ENCODE data around the gene POC1A. TPM values are rescaled to one million over a fixed set of nuclear protein-coding genes. Genes with fewer than 3 reads are reported as not detected.
A peak's percentile ranks its signal among the peaks of the same experiment; 100 is the strongest.
"Not testable (repeated sequence)": the region's sequence is repeated elsewhere in the genome, so short reads cannot be mapped to it uniquely, and the experiment has no call there.

POC1A gene
- total RNA-seq, 1 donor from 2014 or later, result 30.1 TPM

DNA sequence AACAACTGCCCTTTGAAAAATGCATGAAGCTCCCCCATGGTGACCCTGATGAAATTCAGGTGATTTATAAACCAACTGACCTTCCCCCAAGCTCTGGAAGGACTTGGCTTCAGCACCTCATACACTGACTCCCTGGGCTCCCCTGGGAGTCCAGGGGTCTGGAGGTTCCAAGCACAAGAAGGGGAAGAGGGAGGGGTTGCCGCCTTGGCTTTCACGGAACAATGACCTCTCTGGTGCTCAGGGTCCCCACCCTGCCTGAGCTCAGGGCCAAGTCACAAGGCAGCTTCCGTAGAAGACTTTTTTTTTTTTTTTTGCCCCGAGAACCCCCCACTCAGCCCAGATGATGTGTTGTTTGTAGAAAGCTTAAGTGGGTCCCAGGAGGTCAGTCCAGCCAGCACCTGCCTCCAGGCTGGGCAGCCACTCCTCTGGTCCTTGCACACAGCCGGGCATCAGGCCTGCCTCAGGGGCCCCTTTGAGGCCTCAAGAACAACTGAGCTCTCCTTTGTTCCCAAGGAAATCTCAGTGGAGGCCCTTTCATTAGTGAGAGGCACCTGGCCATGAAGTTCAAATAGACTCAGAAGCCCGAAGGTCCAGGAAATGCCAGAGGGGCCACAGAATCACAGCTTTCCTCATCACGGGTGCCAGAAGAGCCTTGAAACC is 29.7 kb upstream of the POC1A start:
- no peak overlapping the region for H3K4me3 Mint-ChIP-seq
- no peaks in the 10 kb centered on the region for H3K27me3 Mint-ChIP-seq (ENCODE audit: low read depth)
- H3K27ac Mint-ChIP-seq (ENCODE audit: unreplicated experiment), result no peak overlapping the region
- TF ChIP-seq, protein P1, sequence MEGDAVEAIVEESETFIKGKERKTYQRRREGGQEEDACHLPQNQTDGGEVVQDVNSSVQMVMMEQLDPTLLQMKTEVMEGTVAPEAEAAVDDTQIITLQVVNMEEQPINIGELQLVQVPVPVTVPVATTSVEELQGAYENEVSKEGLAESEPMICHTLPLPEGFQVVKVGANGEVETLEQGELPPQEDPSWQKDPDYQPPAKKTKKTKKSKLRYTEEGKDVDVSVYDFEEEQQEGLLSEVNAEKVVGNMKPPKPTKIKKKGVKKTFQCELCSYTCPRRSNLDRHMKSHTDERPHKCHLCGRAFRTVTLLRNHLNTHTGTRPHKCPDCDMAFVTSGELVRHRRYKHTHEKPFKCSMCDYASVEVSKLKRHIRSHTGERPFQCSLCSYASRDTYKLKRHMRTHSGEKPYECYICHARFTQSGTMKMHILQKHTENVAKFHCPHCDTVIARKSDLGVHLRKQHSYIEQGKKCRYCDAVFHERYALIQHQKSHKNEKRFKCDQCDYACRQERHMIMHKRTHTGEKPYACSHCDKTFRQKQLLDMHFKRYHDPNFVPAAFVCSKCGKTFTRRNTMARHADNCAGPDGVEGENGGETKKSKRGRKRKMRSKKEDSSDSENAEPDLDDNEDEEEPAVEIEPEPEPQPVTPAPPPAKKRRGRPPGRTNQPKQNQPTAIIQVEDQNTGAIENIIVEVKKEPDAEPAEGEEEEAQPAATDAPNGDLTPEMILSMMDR (conservative IDR thresholded peaks at IDR 0.05), result no peak
- peaks cover 10% of the 10 kb centered on the region for H3K4me1 Mint-ChIP-seq
- H3K9me3 Mint-ChIP-seq, result no peaks in the 10 kb centered on the region
- no peaks in the 10 kb centered on the region for H3K36me3 Mint-ChIP-seq (ENCODE audit: low read depth)
- DNase-seq (ENCODE audit: low read depth, low spot score), result no peak

DNA sequence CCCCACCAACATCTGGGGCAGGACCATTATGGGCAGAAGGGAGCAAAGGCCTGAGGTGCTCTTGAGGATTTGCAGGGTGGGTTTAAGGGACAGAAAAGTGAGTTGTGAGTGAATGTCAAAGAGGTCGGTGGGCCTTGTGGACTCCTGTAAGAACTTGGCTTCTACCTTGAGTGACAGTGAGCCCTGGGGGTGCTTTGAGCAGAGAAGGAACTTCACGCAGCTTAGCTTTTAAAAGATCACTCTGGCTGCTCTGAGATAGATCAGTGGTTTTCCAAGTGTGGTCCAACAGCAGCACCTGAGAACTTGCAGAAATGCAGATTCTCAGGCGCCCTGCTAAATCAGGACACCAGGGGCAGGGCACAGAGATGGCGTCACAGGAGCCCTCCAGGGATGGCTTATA is 28.5 kb upstream of the POC1A start:
- Mint-ChIP-seq H3K9me3 (no peaks in the 10 kb centered on the region), H3K36me3 (ENCODE audit: low read depth) (no peaks in the 10 kb centered on the region), H3K27ac (ENCODE audit: unreplicated experiment) (no peak overlapping the region), H3K27me3 (ENCODE audit: low read depth) (no peaks in the 10 kb centered on the region), H3K4me1 (peaks cover 10% of the 10 kb centered on the region), H3K4me3 (no peak overlapping the region)
- no peak for DNase-seq (ENCODE audit: low read depth, low spot score)
- TF ChIP-seq, protein P1 (conservative IDR thresholded peaks at IDR 0.05), result no peak

GRCh38 chr3:52182196-52182595 is 28.0 kb upstream of the POC1A start:
- Mint-ChIP-seq H3K27me3 (ENCODE audit: low read depth) (no peaks in the 10 kb centered on the region), H3K36me3 (ENCODE audit: low read depth) (no peaks in the 10 kb centered on the region)

DNA sequence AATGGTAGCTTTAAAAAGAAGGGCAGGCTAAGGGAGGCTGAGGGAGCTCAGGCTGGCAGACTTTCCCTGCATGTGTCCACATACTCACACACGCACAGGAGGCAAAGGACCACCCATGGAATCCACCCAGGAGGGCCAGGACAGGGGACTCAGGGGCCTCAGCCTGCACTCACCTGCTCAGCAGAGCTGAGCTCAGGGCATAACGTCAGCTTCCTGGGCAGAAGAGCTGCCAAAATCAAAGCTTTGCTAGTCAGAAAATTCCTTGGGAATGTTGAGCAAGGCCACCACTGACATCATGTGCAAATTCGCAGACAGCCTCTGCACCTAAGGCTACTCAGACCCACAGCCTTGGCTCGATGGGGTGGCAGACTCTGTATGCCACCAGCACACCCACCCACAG is 27.3 kb upstream of the POC1A start:
- TF ChIP-seq, protein P1 (conservative IDR thresholded peaks at IDR 0.05), result no peak
- H3K4me3 Mint-ChIP-seq, result no peak overlapping the region
- peaks cover 18% of the 10 kb centered on the region for H3K4me1 Mint-ChIP-seq
- no peak for DNase-seq (ENCODE audit: low read depth, low spot score)
- H3K27me3 Mint-ChIP-seq (ENCODE audit: low read depth), result no peaks in the 10 kb centered on the region
- H3K9me3 Mint-ChIP-seq, result no peaks in the 10 kb centered on the region
- H3K27ac Mint-ChIP-seq (ENCODE audit: unreplicated experiment), result peak overlapping the region; percentile 43
- H3K36me3 Mint-ChIP-seq (ENCODE audit: low read depth), result no peaks in the 10 kb centered on the region

More at GRCh38 chr3:52182196-52182595, 28.0 kb upstream of the POC1A start:
- TF ChIP-seq, protein P1 (conservative IDR thresholded peaks at IDR 0.05), result no peak
- no peak overlapping the region for H3K27ac Mint-ChIP-seq (ENCODE audit: unreplicated experiment)
- no peak overlapping the region for H3K4me3 Mint-ChIP-seq
- DNase-seq (ENCODE audit: low read depth, low spot score), result no peak
- no peaks in the 10 kb centered on the region for H3K9me3 Mint-ChIP-seq
- peaks cover 14% of the 10 kb centered on the region for H3K4me1 Mint-ChIP-seq

GRCh38 chr3:52178537-52178936 is 24.3 kb upstream of the POC1A start:
- Mint-ChIP-seq H3K36me3 (ENCODE audit: low read depth) (no peaks in the 10 kb centered on the region), H3K4me3 (no peak overlapping the region), H3K9me3 (no peaks in the 10 kb centered on the region), H3K4me1 (peaks cover 16% of the 10 kb centered on the region), H3K27me3 (ENCODE audit: low read depth) (no peaks in the 10 kb centered on the region), H3K27ac (ENCODE audit: unreplicated experiment) (no peak overlapping the region)
- DNase-seq (ENCODE audit: low read depth, low spot score), result no peak
- TF ChIP-seq, protein P1 (conservative IDR thresholded peaks at IDR 0.05), result no peak

DNA sequence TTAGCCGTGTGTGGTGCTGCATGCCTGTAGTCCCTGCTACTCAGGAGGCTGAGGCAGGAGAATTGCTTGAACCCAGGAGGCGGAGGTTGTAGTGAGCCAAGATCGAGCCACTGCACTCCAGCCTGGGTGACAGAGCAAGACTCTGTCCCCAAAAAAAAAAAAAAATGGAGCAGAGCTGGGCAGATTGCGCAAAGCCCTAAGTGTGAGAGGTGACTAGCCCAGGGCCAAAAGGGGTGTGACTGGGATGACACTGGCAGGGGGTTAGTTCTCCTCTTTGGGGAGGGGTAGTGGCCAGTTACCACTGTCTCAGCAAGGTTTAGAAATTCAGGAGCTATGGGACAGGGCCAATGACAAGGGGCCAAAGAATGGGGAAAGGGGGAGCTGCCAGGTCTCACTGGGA is 23.9 kb upstream of the POC1A start:
- not testable (repeated sequence) for DNase-seq (ENCODE audit: low read depth, low spot score); H3K27me3 Mint-ChIP-seq (ENCODE audit: low read depth); H3K36me3 Mint-ChIP-seq (ENCODE audit: low read depth); H3K27ac Mint-ChIP-seq (ENCODE audit: unreplicated experiment); H3K4me3 Mint-ChIP-seq; H3K9me3 Mint-ChIP-seq
- peaks cover 16% of the 10 kb centered on the region for H3K4me1 Mint-ChIP-seq
